HG02588 (cell line): ENCODE measurements around the gene DIABLO.

Source experiments
- ATAC-seq: cut with Tn5 transposase; IDR thresholded peaks from one replicate; pipeline ENCODE4 v1.9.1; 2021; ENCODE audit warnings: mild to moderate bottlenecking, moderate library complexity; ENCODE audit not compliant: unreplicated experiment

The DIABLO gene

GRCh38 chr12:122159882-122160281, 66.0 kb downstream of the DIABLO start:
- ATAC-seq: no peak

- ATAC-seq: no peak
These were observed 67.1 kb downstream of the DIABLO start for GRCh38 chr12:122158700-122159285.
